Endodermal cell (in vitro differentiated cells): Measurements from ENCODE around the gene ZWILCH. TPM values are rescaled to one million over a fixed set of nuclear protein-coding genes. Genes with fewer than 3 reads are reported as not detected.

Experiments
- DNase-seq: peaks from one replicate; pipeline ENCODE4 v3.0.0-alpha.2; 2017
- H3K27ac ChIP-seq: 2 replicates; pipeline ENCODE4 v1.5.1; 2013; ENCODE audit warnings: mild to moderate bottlenecking, low read depth, low read length, moderate library complexity
- H3K27me3 ChIP-seq: 2 replicates; pipeline ENCODE4 v1.6.1; 2013; ENCODE audit warnings: mild to moderate bottlenecking, low read length, moderate library complexity; ENCODE audit not compliant: insufficient read depth, control insufficient read depth, poor library complexity, severe bottlenecking
- H3K36me3 ChIP-seq: 2 replicates; pipeline ENCODE4 v1.7.0; 2013; ENCODE audit warnings: mild to moderate bottlenecking, low read length, moderate library complexity; ENCODE audit not compliant: control insufficient read depth, insufficient read depth
- H3K4me1 ChIP-seq: one replicate; pipeline ENCODE4 v1.7.0; 2013; ENCODE audit warnings: low read length; ENCODE audit not compliant: control insufficient read depth, insufficient read depth
- H3K4me3 ChIP-seq: 2 replicates; pipeline ENCODE4 v1.5.1; 2013; ENCODE audit warnings: mild to moderate bottlenecking, low read length, moderate library complexity
- H3K9ac ChIP-seq: 2 replicates; pipeline ENCODE4 v1.6.1; 2013; ENCODE audit warnings: mild to moderate bottlenecking, low read length, moderate library complexity; ENCODE audit not compliant: poor library complexity, severe bottlenecking; ENCODE audit errors: extremely low read depth
- H3K9me3 ChIP-seq: 2 replicates; pipeline ENCODE4 v1.6.1; 2013; ENCODE audit warnings: mild to moderate bottlenecking, low read length, moderate library complexity; ENCODE audit not compliant: control insufficient read depth
- H3K27ac Mint-ChIP-seq: 2 replicates; pipeline ENCODE4 v1.8.0; 2020; ENCODE audit warnings: mixed read lengths
- H3K27me3 Mint-ChIP-seq: 2 replicates; pipeline ENCODE4 v1.8.0; 2021; ENCODE audit warnings: mild to moderate bottlenecking, mixed read lengths; ENCODE audit not compliant: insufficient read depth
- H3K36me3 Mint-ChIP-seq: 2 replicates; pipeline ENCODE4 v1.8.0; 2020; ENCODE audit warnings: low read depth, mixed read lengths
- H3K4me1 Mint-ChIP-seq: 2 replicates; pipeline ENCODE4 v1.8.0; 2020; ENCODE audit warnings: mixed read lengths
- H3K4me3 Mint-ChIP-seq: 2 replicates; pipeline ENCODE4 v1.8.0; 2020; ENCODE audit warnings: mild to moderate bottlenecking, moderate library complexity, mixed read lengths
- H3K9me3 Mint-ChIP-seq: 2 replicates; pipeline ENCODE4 v1.8.0; 2020; ENCODE audit warnings: mild to moderate bottlenecking, mixed read lengths
- CTCF ChIP-seq: fragments of 200-600 bp; sonication (generic); conservative IDR thresholded peaks from 2 replicates; pipeline ENCODE4 v1.5.0; 2021; ENCODE audit warnings: antibody characterized with exemption, mild to moderate bottlenecking
- WGBS, 2 experiments: methylation state at CpG; one replicate each; pipeline versions ENCODE4 v1.1.5 to v1.1.7; 2013; ENCODE audit warnings: missing lambda C conversion rate in 2 of 2, mixed read lengths in 1 of 2; ENCODE audit not compliant: insufficient coverage in 1 of 2, insufficient read length in 1 of 2; 5-methylcytosine and 5-hydroxymethylcytosine counted together
- total RNA-seq, 2 donors: library from RNA; stranded (reverse); fragmentation: NEBNext Ultra II Directional in 1 of 2; extraction: Animal tissue kit (Norgen Biotek cat#: 25700) in 1 of 2; gene quantifications; 2 replicates in 1 of 2; 3 replicates in 1 of 2; pipeline ENCODE4 v1.2.1, GENCODE V29; 2021

Gene ZWILCH
- total RNA-seq, 2 donors from 2014 or later, result 37.3 to 44.2 TPM

- peak overlapping the region; percentile 67 for H3K27ac Mint-ChIP-seq
- DNase-seq, result no peak
- H3K4me3 ChIP-seq, result no peak overlapping the region
- no peaks in the 10 kb centered on the region for H3K9me3 ChIP-seq
- no peak overlapping the region for H3K9ac ChIP-seq
- H3K27me3 ChIP-seq, result no peaks in the 10 kb centered on the region
- peaks cover 33% of the 10 kb centered on the region for H3K36me3 ChIP-seq
- H3K27me3 Mint-ChIP-seq, result no peaks in the 10 kb centered on the region
- H3K4me3 Mint-ChIP-seq, result no peak overlapping the region
- no peak for TF ChIP-seq CTCF
- no peak overlapping the region for H3K27ac ChIP-seq
- H3K4me1 ChIP-seq, result peaks cover 24% of the 10 kb centered on the region
- H3K4me1 Mint-ChIP-seq, result peaks cover 62% of the 10 kb centered on the region
- H3K36me3 Mint-ChIP-seq, result peaks cover 11% of the 10 kb centered on the region
- H3K9me3 Mint-ChIP-seq, result no peaks in the 10 kb centered on the region
- 79 to 89% methylated on average over 3 to 4 of the region's 4 CpGs for WGBS, 2 experiments
These were observed 28.6 kb upstream of the ZWILCH start for GRCh38 chr15:66476535-66476934.

- TF ChIP-seq CTCF, result no peak
- Mint-ChIP-seq H3K9me3 (no peaks in the 10 kb centered on the region), H3K36me3 (peaks cover 16% of the 10 kb centered on the region), H3K4me3 (no peak overlapping the region), H3K4me1 (peaks cover 61% of the 10 kb centered on the region), H3K27ac (peak overlapping the region; percentile 67), H3K27me3 (no peaks in the 10 kb centered on the region)
- H3K9me3 ChIP-seq, result no peaks in the 10 kb centered on the region
- H3K36me3 ChIP-seq, result peaks cover 38% of the 10 kb centered on the region
- H3K27me3 ChIP-seq, result no peaks in the 10 kb centered on the region
- H3K9ac ChIP-seq, result no peak overlapping the region
- H3K4me3 ChIP-seq, result no peak overlapping the region
- no peak for DNase-seq
- 92 to 100% methylated on average over 1 to 2 of the region's 2 CpGs for WGBS, 2 experiments
- no peak overlapping the region for H3K27ac ChIP-seq
- H3K4me1 ChIP-seq, result peaks cover 24% of the 10 kb centered on the region
These were observed 28.1 kb upstream of the ZWILCH start for GRCh38 chr15:66477011-66477410.

GRCh38 chr15:66480267-66480666 lies 24.9 kb upstream of the ZWILCH start:
- no peak for DNase-seq
- TF ChIP-seq CTCF, result no peak
- no peak overlapping the region for H3K9ac ChIP-seq
- Mint-ChIP-seq H3K4me1 (peaks cover 31% of the 10 kb centered on the region), H3K27me3 (no peaks in the 10 kb centered on the region), H3K4me3 (no peak overlapping the region), H3K36me3 (peaks cover 42% of the 10 kb centered on the region), H3K27ac (no peak overlapping the region), H3K9me3 (no peaks in the 10 kb centered on the region)
- H3K27ac ChIP-seq, result no peak overlapping the region
- peaks cover 18% of the 10 kb centered on the region for H3K4me1 ChIP-seq
- no peaks in the 10 kb centered on the region for H3K9me3 ChIP-seq
- peaks cover 66% of the 10 kb centered on the region for H3K36me3 ChIP-seq
- no peak overlapping the region for H3K4me3 ChIP-seq
- 92 to 94% methylated on average over 2 to 5 of the region's 6 CpGs for WGBS, 2 experiments
- no peaks in the 10 kb centered on the region for H3K27me3 ChIP-seq
